A549 (cell line): ENCODE results near the gene RGL3. TPM values are rescaled to one million over a fixed set of nuclear protein-coding genes. Genes with fewer than 3 reads are reported as not detected.

Experiments used
- ATAC-seq, 2 experiments: fragments of 200-7000 bp in 1 of 2; fragments of >200 bp in 1 of 2; cut with Nextera tagmentation in 1 of 2; cut with Tn5 transposase in 1 of 2; 3 replicates each; pipeline versions ENCODE4 v1.8.0 to v1.9.1; 2018 to 2020; ENCODE audit warnings: mild to moderate bottlenecking in 1 of 2, moderate library complexity in 1 of 2
- CTCF ChIA-PET: fragments of 300-600 bp; sonication (Branson Sonifier 250); formaldehyde crosslinking; extraction: SDS; loops from one replicate; lab custom pipeline; 2021; ENCODE audit warnings: antibody characterized with exemption, inconsistent platforms; lab: Yijun Ruan, JAX
- POLR2A ChIA-PET: fragments of 350-600 bp; formaldehyde crosslinking; extraction: SDS; loops from one replicate; lab custom pipeline; 2021; ENCODE audit warnings: antibody characterized with exemption, inconsistent platforms; lab: Yijun Ruan, JAX
- DNase-seq, 2 experiments: peaks; one replicate each; pipeline versions ENCODE4 v3.0.0 to v3.0.0-alpha.2; 2011 to 2016; ENCODE audit warnings: low read depth in 1 of 2, low spot score in 1 of 2
- FAIRE-seq: peaks from 2 replicates; lab custom pipeline; 2011; peaks lifted over from hg19 to GRCh38; lab: Jason Lieb, UNC
- H3K27ac ChIP-seq, 2 experiments: fragments of >200 bp; sonication (Bioruptor Twin); formaldehyde crosslinking; 3 replicates each; pipeline ENCODE4 v1.5.1; 2016 to 2017
- H3K4me1 ChIP-seq: fragments of >200 bp; sonication (Bioruptor Twin); formaldehyde crosslinking; 3 replicates; pipeline ENCODE4 v1.6.1; 2016
- H3K4me2 ChIP-seq: fragments of >200 bp; sonication (Bioruptor Twin); formaldehyde crosslinking; 3 replicates; pipeline ENCODE4 v1.6.1; 2016
- H3K4me3 ChIP-seq: fragments of >200 bp; sonication (Bioruptor Twin); formaldehyde crosslinking; 3 replicates; pipeline ENCODE4 v1.5.1; 2016
- H3K9me3 ChIP-seq: fragments of >200 bp; sonication (Bioruptor Twin); formaldehyde crosslinking; 3 replicates; pipeline ENCODE4 v1.6.1; 2016
- BHLHE40 ChIP-seq: IDR thresholded peaks from 2 replicates; pipeline ENCODE4 v1.6.1; 2012; ENCODE audit warnings: low read depth, low read length, inconsistent platforms
- CBX2 ChIP-seq: fragments of 200-600 bp; sonication (generic); IDR thresholded peaks from 2 replicates; pipeline ENCODE4 v1.6.1; 2016; ENCODE audit warnings: low read depth, mild to moderate bottlenecking, borderline replicate concordance
- CHD4 ChIP-seq: fragments of 200-600 bp; sonication (generic); IDR thresholded peaks from 2 replicates; pipeline ENCODE4 v1.6.1; 2016; ENCODE audit warnings: antibody characterized with exemption, mild to moderate bottlenecking, borderline replicate concordance
- EHF ChIP-seq: fragments of 250-450 bp; sonication (Bioruptor Pico); IDR thresholded peaks from 2 replicates; pipeline ENCODE4 v1.5.0; 2020; ENCODE audit warnings: mild to moderate bottlenecking
- EP300 ChIP-seq, 2 experiments: fragments of >200 bp; sonication (Bioruptor Twin); formaldehyde crosslinking; IDR thresholded peaks; 2 replicates in 1 of 2; 3 replicates in 1 of 2; pipeline ENCODE4 v1.6.1; 2016 to 2017
- FOSB ChIP-seq: fragments of 250-450 bp; sonication (Bioruptor Pico); IDR thresholded peaks from 2 replicates; pipeline ENCODE4 v1.5.0; 2020; ENCODE audit warnings: mild to moderate bottlenecking, moderate library complexity
- GATA3 ChIP-seq: IDR thresholded peaks from 2 replicates; pipeline ENCODE4 v1.6.1; 2012; ENCODE audit warnings: borderline replicate concordance
- HDAC2 ChIP-seq: fragments of 200-600 bp; sonication (generic); IDR thresholded peaks from 2 replicates; pipeline ENCODE4 v1.6.1; 2016
- HEYL ChIP-seq: fragments of 250-450 bp; sonication (Bioruptor Pico); IDR thresholded peaks from 2 replicates; pipeline ENCODE4 v1.8.0; 2021; ENCODE audit warnings: mild to moderate bottlenecking, moderate library complexity
- HOXA7 ChIP-seq: fragments of 250-450 bp; sonication (Bioruptor Pico); IDR thresholded peaks from 2 replicates; pipeline ENCODE4 v1.5.0; 2020; ENCODE audit warnings: mild to moderate bottlenecking, moderate library complexity
- HOXB5 ChIP-seq: fragments of 250-450 bp; sonication (Bioruptor Pico); IDR thresholded peaks from 2 replicates; pipeline ENCODE4 v1.5.0; 2020; ENCODE audit warnings: mild to moderate bottlenecking, moderate library complexity
- KDM5A ChIP-seq: fragments of 200-600 bp; sonication (generic); IDR thresholded peaks from 2 replicates; pipeline ENCODE4 v1.6.1; 2016; ENCODE audit warnings: antibody characterized with exemption, mild to moderate bottlenecking
- MAFK ChIP-seq: fragments of 450-650 bp; IDR thresholded peaks from 2 replicates; pipeline ENCODE4 v1.6.1; 2014; ENCODE audit not compliant: partially characterized antibody
- MAZ ChIP-seq: fragments of 150-350 bp; IDR thresholded peaks from 2 replicates; pipeline ENCODE4 v1.6.1; 2014; ENCODE audit warnings: antibody characterized with exemption, low read depth, low read length, borderline replicate concordance
- NFE2L2 ChIP-seq: fragments of 150-350 bp; conservative IDR thresholded peaks from 2 replicates; pipeline ENCODE4 v1.6.1; 2014; ENCODE audit warnings: low read length
- NPAS2 ChIP-seq: fragments of 250-450 bp; sonication (Bioruptor Pico); IDR thresholded peaks from 2 replicates; pipeline ENCODE4 v1.8.0; 2022; ENCODE audit warnings: mild to moderate bottlenecking, moderate library complexity, borderline replicate concordance
- PHF8 ChIP-seq: fragments of 200-600 bp; sonication (generic); IDR thresholded peaks from 2 replicates; pipeline ENCODE4 v1.6.1; 2016; ENCODE audit warnings: low read depth, mild to moderate bottlenecking, antibody characterized with exemption, moderate library complexity, borderline replicate concordance
- POLR2A ChIP-seq: IDR thresholded peaks from 2 replicates; pipeline ENCODE4 v1.6.1; 2012; ENCODE audit warnings: mild to moderate bottlenecking, low read length
- POLR2AphosphoS2 ChIP-seq: conservative IDR thresholded peaks from 2 replicates; pipeline ENCODE4 v1.6.1; 2012; ENCODE audit warnings: low read length, improper control_type of control experiment, inconsistent platforms
- RAD21 ChIP-seq, 2 experiments: fragments of >200 bp in 1 of 2; sonication (Bioruptor Twin) in 1 of 2; formaldehyde crosslinking in 1 of 2; IDR thresholded peaks in 1 of 2; conservative IDR thresholded peaks in 1 of 2; 2 replicates in 1 of 2; 3 replicates in 1 of 2; pipeline ENCODE4 v1.6.1; 2012 to 2018; ENCODE audit warnings: inconsistent platforms in 1 of 2
- RARB ChIP-seq: fragments of 250-450 bp; sonication (Bioruptor Pico); IDR thresholded peaks from 2 replicates; pipeline ENCODE4 v1.8.0; 2021; ENCODE audit warnings: mild to moderate bottlenecking, moderate library complexity
- TFCP2L1 ChIP-seq: fragments of 250-450 bp; sonication (Bioruptor Pico); IDR thresholded peaks from 2 replicates; pipeline ENCODE4 v1.5.0; 2021; ENCODE audit warnings: mild to moderate bottlenecking
- TP53 ChIP-seq: fragments of 250-450 bp; sonication (Bioruptor Pico); IDR thresholded peaks from 2 replicates; pipeline ENCODE4 v1.5.0; 2021; ENCODE audit warnings: mild to moderate bottlenecking, moderate library complexity
- ZC3H11A ChIP-seq: fragments of 450-650 bp; IDR thresholded peaks from 2 replicates; pipeline ENCODE4 v1.6.1; 2014; ENCODE audit warnings: antibody characterized with exemption, mild to moderate bottlenecking
- ZNF302 ChIP-seq: fragments of 250-450 bp; sonication (Bioruptor Pico); IDR thresholded peaks from 2 replicates; pipeline ENCODE4 v1.9.0; 2021; ENCODE audit warnings: inconsistent platforms, mild to moderate bottlenecking, moderate library complexity
- ZSCAN20 ChIP-seq: fragments of 250-450 bp; sonication (Bioruptor Pico); IDR thresholded peaks from 2 replicates; pipeline ENCODE4 v1.8.0; 2022; ENCODE audit warnings: mild to moderate bottlenecking, moderate library complexity
- WGBS: methylation state at CpG from one replicate; pipeline ENCODE4 v1.1.6; 2017; ENCODE audit errors: missing lambda C conversion rate; 5-methylcytosine and 5-hydroxymethylcytosine counted together
- polyA plus RNA-seq, 4 experiments: library from polyadenylated mRNA; depleted of rRNA in 3 of 4; stranded (reverse); fragments of >200 nt; fragmentation: RNase III in 1 of 4; extraction: RNeasy Plus Mini Kit Qiagen cat#74134 plus additional on column Dnase treatment in 1 of 4; gene quantifications; 2 replicates in 3 of 4; 3 replicates in 1 of 4; pipeline ENCODE4 v1.2.3, GENCODE V29; 2011 to 2017
- TF ChIP-seq, protein P1 (sequence below): fragments of >200 bp; sonication (Bioruptor Twin); formaldehyde crosslinking; IDR thresholded peaks from 3 replicates; pipeline ENCODE4 v1.6.1; 2016
- TF ChIP-seq, protein P2 (sequence below): IDR thresholded peaks from 2 replicates; pipeline ENCODE4 v1.6.1; 2012
- TF ChIP-seq, protein P3 (sequence below): fragments of >200 bp; sonication (Bioruptor Twin); formaldehyde crosslinking; IDR thresholded peaks from 3 replicates; pipeline ENCODE4 v1.5.1; 2016
- TF ChIP-seq, protein P4 (sequence below): fragments of 250-450 bp; sonication (Bioruptor Pico); IDR thresholded peaks from 2 replicates; pipeline ENCODE4 v1.5.0; 2021; ENCODE audit warnings: mild to moderate bottlenecking, moderate library complexity, borderline replicate concordance

The RGL3 gene
- polyA plus RNA-seq, 2 of the 4 experiments (the other 2 are of a cell fraction): 1.5 to 3.7 TPM

DNA sequence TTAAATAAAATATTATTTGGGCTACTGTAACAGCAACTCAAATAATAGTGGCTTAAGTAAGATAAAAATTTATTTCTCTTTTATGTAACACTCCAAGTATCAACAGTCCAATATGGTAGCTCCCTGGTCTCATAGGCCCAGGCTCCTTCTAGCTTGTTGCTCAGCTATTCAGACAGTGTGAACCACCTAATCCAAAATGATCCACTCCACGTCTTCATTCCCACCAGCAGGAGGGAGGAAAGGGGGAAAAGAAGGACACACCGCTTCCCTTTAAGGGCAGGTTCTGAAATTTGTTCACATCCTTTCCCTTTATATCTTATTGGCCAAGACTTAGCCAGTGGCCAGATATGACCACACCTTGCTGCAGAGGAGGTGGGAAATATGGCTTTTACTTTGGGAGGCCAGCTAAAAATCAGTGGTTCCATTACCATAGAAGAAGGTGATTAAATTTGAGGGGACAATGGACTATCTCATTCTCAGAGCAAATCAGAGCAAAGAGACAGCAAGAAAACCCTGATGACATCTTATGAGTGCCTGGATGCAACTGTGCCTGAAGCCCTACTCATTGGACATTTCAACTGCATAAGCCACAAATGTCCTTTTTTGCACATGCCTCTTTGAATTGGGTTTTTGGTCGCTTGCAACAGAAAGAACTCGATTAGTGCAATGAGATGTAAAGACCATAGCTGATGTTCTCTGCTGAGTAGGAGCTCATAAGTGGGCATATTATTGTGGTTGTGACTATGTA, 28.0 kb downstream of the RGL3 start (continued):
- TF ChIP-seq NPAS2 (CRISPR knock-in tag): no peak
- no peak for TF ChIP-seq CBX2
- TF ChIP-seq ZSCAN20: no peak
- no peak for TF ChIP-seq HOXB5 (CRISPR knock-in tag)
- TF ChIP-seq TFCP2L1 (CRISPR knock-in tag): no peak
- TF ChIP-seq MAZ: no peak
- no peak for TF ChIP-seq EP300 (IDR thresholded peaks at IDR 0.05)
- TF ChIP-seq POLR2AphosphoS2: no peak
- TF ChIP-seq POLR2A: no peak
- TF ChIP-seq HOXA7 (CRISPR knock-in tag): no peak
- TF ChIP-seq, all 56 proteins: peak for 0

DNA sequence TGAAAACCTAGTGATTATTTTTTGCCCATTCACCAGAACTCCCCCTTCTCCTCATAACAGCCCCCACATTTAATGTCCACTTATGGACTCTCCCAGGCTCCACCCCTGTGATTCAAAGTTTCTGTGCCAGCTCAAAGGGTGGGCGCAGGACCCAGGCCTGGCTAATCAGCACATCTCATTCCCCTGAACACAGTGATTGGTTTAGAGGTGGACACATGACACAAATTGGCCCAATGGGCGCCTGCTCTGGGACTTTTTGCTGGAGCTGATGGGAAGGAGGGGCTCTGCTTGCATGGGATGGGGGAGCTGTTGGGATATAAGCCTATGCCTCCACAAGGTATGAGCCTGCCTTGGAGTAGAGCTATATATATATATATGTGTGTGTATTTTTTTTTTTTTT, 28.8 kb downstream of the RGL3 start:
- 37% methylated on average over 2 of the region's 2 CpGs for WGBS
- ChIA-PET CTCF (interaction anchor here (0.7 to 2.1 kb wide), 4 partner anchors 7 to 56 kb away, joined by 3 to 7 read pairs (median 4); no protein-coding TSS in a partner anchor), POLR2A (no interaction called here)
- H3K9me3 ChIP-seq: peaks cover 3% of the 10 kb centered on the region; the same call in 1 of the 3 replicates
- DNase-seq: no peak
- TF ChIP-seq ZSCAN20 (no peak), NFE2L2 (no peak), HEYL (CRISPR knock-in tag) (no peak), HDAC2 (no peak), EP300 (IDR thresholded peaks at IDR 0.05) (no peak)
- TF ChIP-seq, protein P1, sequence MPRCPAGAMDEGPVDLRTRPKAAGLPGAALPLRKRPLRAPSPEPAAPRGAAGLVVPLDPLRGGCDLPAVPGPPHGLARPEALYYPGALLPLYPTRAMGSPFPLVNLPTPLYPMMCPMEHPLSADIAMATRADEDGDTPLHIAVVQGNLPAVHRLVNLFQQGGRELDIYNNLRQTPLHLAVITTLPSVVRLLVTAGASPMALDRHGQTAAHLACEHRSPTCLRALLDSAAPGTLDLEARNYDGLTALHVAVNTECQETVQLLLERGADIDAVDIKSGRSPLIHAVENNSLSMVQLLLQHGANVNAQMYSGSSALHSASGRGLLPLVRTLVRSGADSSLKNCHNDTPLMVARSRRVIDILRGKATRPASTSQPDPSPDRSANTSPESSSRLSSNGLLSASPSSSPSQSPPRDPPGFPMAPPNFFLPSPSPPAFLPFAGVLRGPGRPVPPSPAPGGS: no peak
- no peak overlapping the region for H3K27ac ChIP-seq
- no peak overlapping the region for H3K4me2 ChIP-seq
- H3K4me3 ChIP-seq: no peak overlapping the region
- no peaks in the 10 kb centered on the region for H3K4me1 ChIP-seq
- FAIRE-seq: no peak
- no peak for ATAC-seq

DNA sequence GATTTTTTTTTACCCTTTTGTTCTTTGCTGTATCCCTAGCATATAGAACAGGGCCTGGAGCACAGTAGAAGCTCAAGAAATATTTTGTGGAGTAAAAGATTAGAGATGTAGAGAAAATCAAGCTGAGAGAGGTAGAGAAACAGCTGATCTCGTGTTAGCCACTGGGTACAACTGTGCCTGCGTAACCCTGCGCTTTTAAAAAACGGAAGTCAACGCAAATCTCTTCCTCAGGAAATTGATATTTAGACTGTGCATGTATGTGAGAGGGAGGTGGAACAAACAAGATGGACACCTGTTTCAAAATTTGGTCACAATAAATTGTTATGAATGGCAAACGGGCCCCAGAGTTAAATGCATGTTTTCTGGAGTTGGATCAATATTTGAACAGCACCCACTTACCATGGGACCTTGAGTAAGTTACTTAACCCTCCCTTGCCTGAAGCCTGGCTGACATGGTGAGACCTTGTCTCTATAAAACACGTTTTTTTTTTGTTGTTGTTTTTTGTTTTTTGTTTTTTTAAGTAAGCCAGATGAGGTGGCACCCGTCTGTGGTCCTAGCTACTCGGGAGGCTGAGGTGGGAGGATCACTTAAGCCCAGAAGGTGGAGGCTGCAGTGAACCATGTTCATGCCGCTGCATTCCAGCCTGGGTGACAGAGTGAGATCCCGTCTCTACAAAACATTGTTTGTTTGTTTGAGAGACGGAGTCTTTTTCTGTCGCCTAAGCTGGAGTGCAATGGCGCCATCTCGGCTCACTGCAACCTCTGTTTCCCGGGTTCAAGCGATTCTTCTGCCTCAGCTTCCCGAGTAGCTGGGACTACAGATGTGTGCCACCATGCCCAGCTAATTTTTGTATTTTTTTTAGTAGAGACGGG, 31.7 kb downstream of the RGL3 start:
- Histone ChIP-seq H3K27ac (no peak overlapping the region), H3K9me3 (peaks cover 3% of the 10 kb centered on the region; the same call in 1 of the 3 replicates), H3K4me3 (no peak overlapping the region), H3K4me1 (0 out of 3 replicates have a peak, but pooled peaks cover 2% of the 10 kb centered on the region)
- ChIA-PET POLR2A (no interaction called here), CTCF (interaction anchor here (1.3 kb wide), 1 partner anchor 53 kb away, joined by 3 read pairs; no protein-coding TSS in a partner anchor)
- no peak for ATAC-seq
- no peak for DNase-seq
- TF ChIP-seq, protein P2, sequence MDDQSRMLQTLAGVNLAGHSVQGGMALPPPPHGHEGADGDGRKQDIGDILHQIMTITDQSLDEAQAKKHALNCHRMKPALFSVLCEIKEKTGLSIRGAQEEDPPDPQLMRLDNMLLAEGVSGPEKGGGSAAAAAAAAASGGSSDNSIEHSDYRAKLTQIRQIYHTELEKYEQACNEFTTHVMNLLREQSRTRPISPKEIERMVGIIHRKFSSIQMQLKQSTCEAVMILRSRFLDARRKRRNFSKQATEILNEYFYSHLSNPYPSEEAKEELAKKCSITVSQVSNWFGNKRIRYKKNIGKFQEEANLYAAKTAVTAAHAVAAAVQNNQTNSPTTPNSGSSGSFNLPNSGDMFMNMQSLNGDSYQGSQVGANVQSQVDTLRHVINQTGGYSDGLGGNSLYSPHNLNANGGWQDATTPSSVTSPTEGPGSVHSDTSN: no peak
- TF ChIP-seq FOSB (CRISPR knock-in tag): no peak
- no peak for TF ChIP-seq RARB (CRISPR knock-in tag)
- TF ChIP-seq KDM5A: no peak
- no peak for TF ChIP-seq RAD21 (conservative IDR thresholded peaks at IDR 0.05 in 1 of 2, IDR thresholded peaks at IDR 0.05 in 1 of 2)
- no peak for TF ChIP-seq PHF8
- TF ChIP-seq ZNF302 (CRISPR knock-in tag): no peak
- TF ChIP-seq EHF: no peak
- TF ChIP-seq HOXA7 (CRISPR knock-in tag): no peak
- TF ChIP-seq BHLHE40: no peak
- TF ChIP-seq ZC3H11A: no peak
- no peak for TF ChIP-seq HOXB5 (CRISPR knock-in tag)
- no peak for TF ChIP-seq TP53
- TF ChIP-seq MAFK: no peak
- TF ChIP-seq ZSCAN20: no peak
- no peak for TF ChIP-seq GATA3
- TF ChIP-seq, protein P3, sequence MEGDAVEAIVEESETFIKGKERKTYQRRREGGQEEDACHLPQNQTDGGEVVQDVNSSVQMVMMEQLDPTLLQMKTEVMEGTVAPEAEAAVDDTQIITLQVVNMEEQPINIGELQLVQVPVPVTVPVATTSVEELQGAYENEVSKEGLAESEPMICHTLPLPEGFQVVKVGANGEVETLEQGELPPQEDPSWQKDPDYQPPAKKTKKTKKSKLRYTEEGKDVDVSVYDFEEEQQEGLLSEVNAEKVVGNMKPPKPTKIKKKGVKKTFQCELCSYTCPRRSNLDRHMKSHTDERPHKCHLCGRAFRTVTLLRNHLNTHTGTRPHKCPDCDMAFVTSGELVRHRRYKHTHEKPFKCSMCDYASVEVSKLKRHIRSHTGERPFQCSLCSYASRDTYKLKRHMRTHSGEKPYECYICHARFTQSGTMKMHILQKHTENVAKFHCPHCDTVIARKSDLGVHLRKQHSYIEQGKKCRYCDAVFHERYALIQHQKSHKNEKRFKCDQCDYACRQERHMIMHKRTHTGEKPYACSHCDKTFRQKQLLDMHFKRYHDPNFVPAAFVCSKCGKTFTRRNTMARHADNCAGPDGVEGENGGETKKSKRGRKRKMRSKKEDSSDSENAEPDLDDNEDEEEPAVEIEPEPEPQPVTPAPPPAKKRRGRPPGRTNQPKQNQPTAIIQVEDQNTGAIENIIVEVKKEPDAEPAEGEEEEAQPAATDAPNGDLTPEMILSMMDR: no peak
- TF ChIP-seq CHD4: no peak
- TF ChIP-seq, protein P4, sequence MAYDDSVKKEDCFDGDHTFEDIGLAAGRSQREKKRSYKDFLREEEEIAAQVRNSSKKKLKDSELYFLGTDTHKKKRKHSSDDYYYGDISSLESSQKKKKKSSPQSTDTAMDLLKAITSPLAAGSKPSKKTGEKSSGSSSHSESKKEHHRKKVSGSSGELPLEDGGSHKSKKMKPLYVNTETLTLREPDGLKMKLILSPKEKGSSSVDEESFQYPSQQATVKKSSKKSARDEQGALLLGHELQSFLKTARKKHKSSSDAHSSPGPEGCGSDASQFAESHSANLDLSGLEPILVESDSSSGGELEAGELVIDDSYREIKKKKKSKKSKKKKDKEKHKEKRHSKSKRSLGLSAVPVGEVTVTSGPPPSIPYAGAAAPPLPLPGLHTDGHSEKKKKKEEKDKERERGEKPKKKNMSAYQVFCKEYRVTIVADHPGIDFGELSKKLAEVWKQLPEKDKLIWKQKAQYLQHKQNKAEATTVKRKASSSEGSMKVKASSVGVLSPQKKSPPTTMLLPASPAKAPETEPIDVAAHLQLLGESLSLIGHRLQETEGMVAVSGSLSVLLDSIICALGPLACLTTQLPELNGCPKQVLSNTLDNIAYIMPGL (CRISPR knock-in tag): no peak
- TF ChIP-seq, all 56 proteins: peak for 0
- no peak for FAIRE-seq
- WGBS: 69% methylated on average over 19 of the region's 19 CpGs
- H3K4me2 ChIP-seq: no peak overlapping the region
